H54 (cell line): Measurements from ENCODE around the gene BBS4.

Source experiments
- DNase-seq: peaks from one replicate; pipeline ENCODE4 v3.0.0; 2011; ENCODE audit warnings: low spot score, mixed read lengths; ENCODE audit not compliant: insufficient read length
- FAIRE-seq: peaks from 3 replicates; lab custom pipeline; 2011; peaks lifted over from hg19 to GRCh38; lab: Jason Lieb, UNC
- POLR2A ChIP-seq: IDR thresholded peaks from 2 replicates; pipeline ENCODE4 v1.6.1; 2011; ENCODE audit warnings: low read depth, mild to moderate bottlenecking, low read length

Gene BBS4

GRCh38 chr15:72785841-72786240 lies 99.8 kb downstream of the BBS4 start:
- no peak for FAIRE-seq
- DNase-seq = no peak
- TF ChIP-seq POLR2A = no peak

GRCh38 chr15:72786242-72786641 lies 100.2 kb downstream of the BBS4 start:
- DNase-seq = no peak
- no peak for FAIRE-seq
- TF ChIP-seq POLR2A = no peak

- no peak for FAIRE-seq
- no peak for DNase-seq
- no peak for TF ChIP-seq POLR2A
Observed at GRCh38 chr15:72786676-72787345, 100.8 kb downstream of the BBS4 start.

GRCh38 chr15:72787526-72787925 lies 101.5 kb downstream of the BBS4 start:
- DNase-seq (no peak), FAIRE-seq (no peak)
- no peak for TF ChIP-seq POLR2A
